ENCODE data around the gene RTCA.
"Not testable (repeated sequence)": the region's sequence is repeated elsewhere in the genome, so short reads cannot be mapped to it uniquely, and the experiment has no call there.

The RTCA gene

GRCh38 chr1:100328133-100328532 is 62.1 kb downstream of the RTCA start:
- Histone ChIP-seq H3K4me1 (ENCODE audit: control insufficient read depth, insufficient read depth, low read length) (peaks cover 9% of the 10 kb centered on the region), H3K9me3 (ENCODE audit: control insufficient read depth, low read length) (no peaks in the 10 kb centered on the region), H3K27me3 (replicated peaks; ENCODE audit: control insufficient read depth, insufficient read depth, low read length) (no peaks in the 10 kb centered on the region), H3K4me3 (ENCODE audit: low read length) (no peak overlapping the region), H3K36me3 (ENCODE audit: control insufficient read depth, insufficient read depth, low read length, severe bottlenecking) (no peaks in the 10 kb centered on the region), H3K9ac (ENCODE audit: low read length) (no peak overlapping the region)
- DNase-seq (ENCODE audit: low read depth), result no peak

GRCh38 chr1:100331146-100331545 is 65.1 kb downstream of the RTCA start:
- H3K4me3 ChIP-seq (ENCODE audit: low read length); H3K9me3 ChIP-seq (ENCODE audit: control insufficient read depth, low read length); H3K27me3 ChIP-seq (replicated peaks; ENCODE audit: control insufficient read depth, insufficient read depth, low read length); H3K9ac ChIP-seq (ENCODE audit: low read length); H3K4me1 ChIP-seq (ENCODE audit: control insufficient read depth, insufficient read depth, low read length); H3K36me3 ChIP-seq (ENCODE audit: control insufficient read depth, insufficient read depth, low read length, severe bottlenecking): not testable (repeated sequence)
- DNase-seq (ENCODE audit: low read depth), result peak; percentile 10

- Histone ChIP-seq H3K4me3 (ENCODE audit: low read length) (no peak overlapping the region), H3K36me3 (ENCODE audit: control insufficient read depth, insufficient read depth, low read length, severe bottlenecking) (no peaks in the 10 kb centered on the region), H3K4me1 (ENCODE audit: control insufficient read depth, insufficient read depth, low read length) (no peaks in the 10 kb centered on the region), H3K9me3 (ENCODE audit: control insufficient read depth, low read length) (no peaks in the 10 kb centered on the region), H3K27me3 (replicated peaks; ENCODE audit: control insufficient read depth, insufficient read depth, low read length) (peaks cover 2% of the 10 kb centered on the region), H3K9ac (ENCODE audit: low read length) (no peak overlapping the region)
- DNase-seq (ENCODE audit: low read depth), result no peak
Measured at GRCh38 chr1:100332331-100332730, 66.3 kb downstream of the RTCA start.

- H3K27me3 ChIP-seq (replicated peaks; ENCODE audit: control insufficient read depth, insufficient read depth, low read length), result peaks cover 5% of the 10 kb centered on the region
- no peaks in the 10 kb centered on the region for H3K9me3 ChIP-seq (ENCODE audit: control insufficient read depth, low read length)
- no peak overlapping the region for H3K4me3 ChIP-seq (ENCODE audit: low read length)
- DNase-seq (ENCODE audit: low read depth), result no peak
- no peaks in the 10 kb centered on the region for H3K4me1 ChIP-seq (ENCODE audit: control insufficient read depth, insufficient read depth, low read length)
- H3K9ac ChIP-seq (ENCODE audit: low read length), result no peak overlapping the region
- H3K36me3 ChIP-seq (ENCODE audit: control insufficient read depth, insufficient read depth, low read length, severe bottlenecking), result no peaks in the 10 kb centered on the region
Measured at GRCh38 chr1:100335436-100335835, 69.4 kb downstream of the RTCA start.

- not testable (repeated sequence) for H3K36me3 ChIP-seq (ENCODE audit: control insufficient read depth, insufficient read depth, low read length, severe bottlenecking)
Measured at GRCh38 chr1:100337878-100338277, 71.9 kb downstream of the RTCA start.

GRCh38 chr1:100339735-100340134 is 73.7 kb downstream of the RTCA start:
- H3K27me3 ChIP-seq (replicated peaks; ENCODE audit: control insufficient read depth, insufficient read depth, low read length); H3K4me3 ChIP-seq (ENCODE audit: low read length); H3K4me1 ChIP-seq (ENCODE audit: control insufficient read depth, insufficient read depth, low read length); H3K36me3 ChIP-seq (ENCODE audit: control insufficient read depth, insufficient read depth, low read length, severe bottlenecking); H3K9ac ChIP-seq (ENCODE audit: low read length); H3K9me3 ChIP-seq (ENCODE audit: control insufficient read depth, low read length); DNase-seq (ENCODE audit: low read depth): not testable (repeated sequence)

More at GRCh38 chr1:100337878-100338277, 71.9 kb downstream of the RTCA start:
- not testable (repeated sequence) for H3K4me1 ChIP-seq (ENCODE audit: control insufficient read depth, insufficient read depth, low read length); H3K27me3 ChIP-seq (replicated peaks; ENCODE audit: control insufficient read depth, insufficient read depth, low read length); H3K9me3 ChIP-seq (ENCODE audit: control insufficient read depth, low read length); DNase-seq (ENCODE audit: low read depth); H3K4me3 ChIP-seq (ENCODE audit: low read length); H3K9ac ChIP-seq (ENCODE audit: low read length)

GRCh38 chr1:100340494-100340893 is 74.5 kb downstream of the RTCA start:
- no peak for DNase-seq (ENCODE audit: low read depth)
- H3K9ac ChIP-seq (ENCODE audit: low read length), result no peak overlapping the region
- no peak overlapping the region for H3K4me3 ChIP-seq (ENCODE audit: low read length)
- H3K27me3 ChIP-seq (replicated peaks; ENCODE audit: control insufficient read depth, insufficient read depth, low read length), result peaks cover 5% of the 10 kb centered on the region
- H3K4me1 ChIP-seq (ENCODE audit: control insufficient read depth, insufficient read depth, low read length), result no peaks in the 10 kb centered on the region
- no peaks in the 10 kb centered on the region for H3K36me3 ChIP-seq (ENCODE audit: control insufficient read depth, insufficient read depth, low read length, severe bottlenecking)
- no peaks in the 10 kb centered on the region for H3K9me3 ChIP-seq (ENCODE audit: control insufficient read depth, low read length)

GRCh38 chr1:100342348-100342747 is 76.3 kb downstream of the RTCA start:
- H3K27me3 ChIP-seq (replicated peaks; ENCODE audit: control insufficient read depth, insufficient read depth, low read length), result peaks cover 3% of the 10 kb centered on the region
- no peaks in the 10 kb centered on the region for H3K36me3 ChIP-seq (ENCODE audit: control insufficient read depth, insufficient read depth, low read length, severe bottlenecking)
- H3K9ac ChIP-seq (ENCODE audit: low read length), result no peak overlapping the region
- DNase-seq (ENCODE audit: low read depth), result no peak
- H3K9me3 ChIP-seq (ENCODE audit: control insufficient read depth, low read length), result no peaks in the 10 kb centered on the region
- peaks cover 3% of the 10 kb centered on the region for H3K4me1 ChIP-seq (ENCODE audit: control insufficient read depth, insufficient read depth, low read length)
- no peak overlapping the region for H3K4me3 ChIP-seq (ENCODE audit: low read length)

Measured in adipocyte (in vitro differentiated cells).